T1000 (cell line): ENCODE data around the gene CRKL.
"Not testable (repeated sequence)": the region's sequence is repeated elsewhere in the genome, so short reads cannot be mapped to it uniquely, and the experiment has no call there.

ENCODE experiments used
- DNase-seq: peaks from one replicate; lab custom pipeline; 2025; ENCODE audit warnings: mixed read lengths; lab: John Stamatoyannopoulos, UW

The CRKL gene

DNA sequence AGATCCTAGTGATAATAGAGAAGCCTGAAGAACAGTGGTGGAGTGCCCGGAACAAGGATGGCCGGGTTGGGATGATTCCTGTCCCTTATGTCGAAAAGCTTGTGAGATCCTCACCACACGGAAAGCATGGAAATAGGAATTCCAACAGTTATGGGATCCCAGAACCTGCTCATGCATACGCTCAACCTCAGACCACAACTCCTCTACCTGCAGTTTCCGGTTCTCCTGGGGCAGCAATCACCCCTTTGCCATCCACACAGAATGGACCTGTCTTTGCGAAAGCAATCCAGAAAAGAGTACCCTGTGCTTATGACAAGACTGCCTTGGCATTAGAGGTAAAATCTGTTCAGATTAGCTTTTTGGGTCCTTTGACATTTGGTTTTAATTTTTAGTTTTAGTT lies 16.7 kb downstream of the CRKL start:
- no peak for DNase-seq

DNA sequence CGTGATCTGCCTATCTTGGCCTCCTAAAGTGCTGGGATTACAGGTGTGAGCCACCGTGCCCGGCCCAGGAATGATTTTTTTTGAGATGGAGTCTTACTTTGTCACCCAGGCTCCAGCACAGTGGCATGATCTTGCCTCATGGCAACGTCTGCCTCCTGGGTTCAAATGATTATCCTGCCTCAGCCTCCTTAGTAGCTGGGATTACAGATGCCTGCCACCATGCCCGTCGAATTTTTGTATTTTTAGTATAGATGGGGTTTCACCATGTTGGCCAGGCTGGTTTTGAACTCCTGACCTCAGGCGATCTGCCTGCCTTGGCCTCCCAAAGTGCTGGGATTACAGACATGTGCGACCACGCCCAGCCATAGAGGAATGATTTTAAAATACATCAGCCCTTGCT lies 17.8 kb downstream of the CRKL start:
- not testable (repeated sequence) for DNase-seq

DNA sequence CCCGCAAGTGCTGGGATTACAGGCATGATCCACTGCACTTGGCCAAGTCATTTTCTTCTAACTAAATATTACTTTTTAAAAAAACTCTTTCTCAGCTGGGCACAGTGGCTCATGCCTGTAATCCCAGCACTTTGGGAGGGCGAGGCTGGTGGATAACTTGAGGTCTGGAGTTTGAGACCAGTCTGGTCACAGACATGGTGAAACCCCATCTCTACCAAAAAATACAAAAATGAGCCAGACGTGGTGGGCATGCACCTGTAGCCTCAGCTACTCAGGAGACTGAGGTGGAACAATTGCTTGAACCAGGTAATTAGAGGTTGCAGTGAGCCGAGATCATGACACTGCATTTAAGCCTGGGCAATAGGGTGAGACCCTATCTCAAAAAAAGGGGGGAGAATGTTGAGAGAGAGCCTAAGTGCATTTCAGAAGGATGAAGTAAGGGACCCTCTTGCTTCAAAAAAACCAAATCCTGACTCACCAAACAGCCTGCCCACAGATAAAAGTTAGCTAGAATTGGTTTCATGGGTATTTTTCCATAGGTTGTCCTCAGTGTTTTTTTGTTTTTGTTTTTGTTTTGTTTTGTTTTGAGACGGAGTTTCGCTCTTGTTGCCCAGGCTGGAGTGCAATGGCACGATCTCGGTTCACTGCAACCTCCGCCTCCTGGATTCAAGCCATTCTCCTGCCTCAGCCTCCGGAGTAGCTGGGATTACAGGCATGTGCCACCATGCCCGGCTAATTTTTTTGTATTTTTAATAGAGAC lies 18.8 kb downstream of the CRKL start:
- DNase-seq: not testable (repeated sequence)

DNA sequence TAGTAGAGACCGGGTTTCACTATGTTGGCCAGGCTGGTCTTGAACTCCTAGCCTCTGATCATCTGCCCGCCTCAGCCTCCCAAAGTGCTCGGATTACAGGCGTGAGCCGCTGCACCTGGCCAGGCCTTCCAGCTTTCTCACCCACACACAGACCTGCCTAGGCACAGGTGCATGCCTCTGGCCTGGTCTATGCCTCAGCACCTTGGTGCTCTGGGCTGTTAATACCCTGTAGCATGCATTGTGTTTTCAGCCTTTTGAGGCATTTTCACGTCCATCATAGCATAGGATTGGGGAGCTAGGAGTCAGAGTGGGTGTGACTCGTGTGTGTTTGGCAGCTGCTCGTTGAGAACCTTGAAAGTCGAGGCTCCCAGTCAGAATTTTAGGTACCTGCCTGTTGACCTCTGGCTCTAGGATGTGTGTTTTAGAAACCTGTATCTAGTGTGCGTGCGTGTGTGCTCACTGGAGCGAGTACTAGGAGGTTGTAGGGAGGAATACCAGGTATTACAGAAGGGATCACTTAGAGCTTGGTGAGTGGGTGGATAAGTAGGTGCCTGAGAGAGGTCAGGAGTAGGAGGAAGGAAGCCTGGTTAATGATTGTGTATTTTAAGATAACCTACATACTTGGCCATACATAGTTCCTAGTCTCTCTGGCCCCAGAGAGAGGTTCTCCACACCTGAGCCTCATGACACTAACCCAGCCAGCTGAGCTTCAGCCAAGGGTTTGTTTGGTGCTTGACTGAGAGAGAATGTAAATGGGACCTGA lies 20.0 kb downstream of the CRKL start:
- no peak for DNase-seq

DNA sequence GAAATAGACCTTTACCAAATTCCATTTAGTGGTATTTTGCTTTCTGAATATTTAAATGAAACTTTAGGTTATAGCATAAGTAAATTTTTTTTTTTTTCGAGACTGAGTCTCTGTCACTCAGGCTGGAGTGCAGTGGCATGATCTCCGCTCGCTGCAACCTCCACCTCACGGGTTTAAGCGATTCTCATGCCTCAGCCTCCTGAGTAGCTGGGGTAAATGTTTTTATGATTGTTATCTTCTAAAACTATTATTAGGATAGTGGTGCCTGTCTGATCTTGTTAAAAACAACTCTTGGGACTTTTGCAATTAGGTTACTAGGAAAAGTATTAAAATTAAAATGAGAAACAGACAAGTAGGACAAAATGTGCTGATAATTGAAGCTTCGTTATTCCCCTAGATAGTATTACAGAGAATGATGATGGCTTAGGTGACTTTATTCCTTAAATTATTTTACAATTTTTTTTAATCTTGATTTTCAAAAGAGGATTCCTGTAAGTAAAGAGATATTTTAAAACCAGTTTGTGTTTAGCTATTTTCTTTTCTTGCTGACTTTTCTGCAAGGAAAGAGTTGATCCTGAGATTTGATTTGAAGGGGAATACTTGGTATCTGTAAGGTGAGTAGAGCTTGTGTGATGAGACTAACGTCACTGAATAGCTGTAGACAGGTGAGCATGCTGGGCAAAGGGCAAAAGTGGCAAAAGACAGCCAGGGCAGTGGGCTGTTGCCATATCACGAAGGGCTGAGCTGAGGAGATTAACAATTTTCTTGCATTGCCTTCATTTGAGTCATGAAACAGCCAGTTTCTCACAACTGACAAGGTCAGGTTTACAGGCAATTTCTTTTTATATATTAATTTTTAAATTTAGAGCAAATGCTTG lies 20.8 kb downstream of the CRKL start:
- DNase-seq: no peak

DNA sequence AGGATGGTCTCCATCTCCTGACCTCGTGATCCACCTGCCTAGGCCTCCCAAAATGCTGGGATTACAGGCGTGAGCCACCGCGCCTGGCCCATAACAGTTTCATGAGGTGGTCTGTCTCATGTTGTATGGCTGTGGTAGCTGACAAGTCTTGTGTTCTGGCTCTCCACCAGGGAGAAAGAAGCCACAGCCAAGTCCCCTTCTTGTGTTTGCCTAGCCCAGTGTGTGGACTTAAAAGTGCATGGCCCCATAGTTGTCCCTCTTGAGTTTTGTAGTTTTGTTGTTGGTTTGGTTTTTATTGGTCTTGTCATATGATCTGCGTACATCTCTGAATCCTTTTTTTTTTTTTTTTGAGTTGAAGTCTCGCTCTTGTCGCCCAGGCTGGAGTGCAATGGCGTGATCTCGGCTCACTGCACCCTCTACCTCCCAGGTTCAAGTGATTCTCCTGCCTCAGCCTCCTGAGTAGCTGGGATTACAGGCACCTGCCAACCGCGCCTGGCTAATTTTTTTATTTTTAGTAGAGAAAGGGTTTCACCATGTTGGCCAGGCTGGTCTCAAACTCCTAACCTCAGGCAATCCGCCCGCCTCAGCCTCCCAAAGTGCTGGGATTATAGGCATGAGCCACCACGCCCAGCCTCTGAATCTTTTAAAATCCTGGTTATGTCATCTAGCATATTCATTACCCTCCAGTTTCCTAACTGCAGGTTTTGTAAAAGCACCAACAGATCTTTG lies 22.4 kb downstream of the CRKL start:
- not testable (repeated sequence) for DNase-seq

DNA sequence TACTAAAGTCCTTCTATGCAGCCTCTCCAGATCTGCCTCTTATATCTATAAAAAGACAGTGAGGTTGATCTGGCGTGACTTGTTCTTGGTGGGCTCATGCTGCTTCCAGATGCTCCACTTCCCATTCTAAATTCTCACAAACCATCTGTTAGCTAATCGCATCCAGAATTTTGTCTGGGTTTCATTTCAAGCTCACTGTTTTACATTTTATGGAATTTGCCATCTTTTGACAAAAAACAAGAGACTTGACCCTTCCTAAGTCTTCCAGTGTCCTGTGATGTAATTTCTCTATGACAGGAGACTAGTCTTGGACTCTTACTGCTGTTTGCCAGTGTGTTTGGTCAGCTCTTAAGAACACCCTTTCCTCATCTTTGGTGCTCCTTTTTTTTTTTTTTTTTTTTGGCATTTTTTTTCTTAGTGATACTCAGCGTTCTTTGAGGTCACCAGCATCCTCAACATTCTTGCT lies 23.0 kb downstream of the CRKL start:
- DNase-seq: no peak

DNA sequence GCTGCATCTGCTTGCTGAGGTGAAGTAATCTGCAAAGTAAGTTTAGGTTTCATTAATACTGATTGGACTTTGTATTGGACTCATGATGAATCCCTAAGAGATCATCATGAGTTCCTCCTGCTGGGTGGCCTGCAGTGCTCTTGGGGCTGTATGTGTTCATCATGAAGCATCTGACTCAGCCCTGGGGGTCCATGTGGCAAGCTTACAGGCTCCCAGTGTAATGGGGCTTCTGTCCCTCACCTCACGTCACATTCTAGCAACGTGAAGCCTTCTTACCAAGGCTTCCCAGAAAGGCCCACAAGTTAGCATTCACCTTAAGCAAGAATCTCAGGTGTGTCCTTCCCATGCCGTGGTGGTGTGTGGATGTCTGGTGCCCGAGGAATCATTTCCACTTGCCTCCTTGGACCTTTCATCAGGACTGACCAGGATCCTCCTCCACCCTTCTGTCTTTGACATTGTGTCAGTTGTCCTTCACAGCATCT lies 23.7 kb downstream of the CRKL start:
- no peak for DNase-seq

DNA sequence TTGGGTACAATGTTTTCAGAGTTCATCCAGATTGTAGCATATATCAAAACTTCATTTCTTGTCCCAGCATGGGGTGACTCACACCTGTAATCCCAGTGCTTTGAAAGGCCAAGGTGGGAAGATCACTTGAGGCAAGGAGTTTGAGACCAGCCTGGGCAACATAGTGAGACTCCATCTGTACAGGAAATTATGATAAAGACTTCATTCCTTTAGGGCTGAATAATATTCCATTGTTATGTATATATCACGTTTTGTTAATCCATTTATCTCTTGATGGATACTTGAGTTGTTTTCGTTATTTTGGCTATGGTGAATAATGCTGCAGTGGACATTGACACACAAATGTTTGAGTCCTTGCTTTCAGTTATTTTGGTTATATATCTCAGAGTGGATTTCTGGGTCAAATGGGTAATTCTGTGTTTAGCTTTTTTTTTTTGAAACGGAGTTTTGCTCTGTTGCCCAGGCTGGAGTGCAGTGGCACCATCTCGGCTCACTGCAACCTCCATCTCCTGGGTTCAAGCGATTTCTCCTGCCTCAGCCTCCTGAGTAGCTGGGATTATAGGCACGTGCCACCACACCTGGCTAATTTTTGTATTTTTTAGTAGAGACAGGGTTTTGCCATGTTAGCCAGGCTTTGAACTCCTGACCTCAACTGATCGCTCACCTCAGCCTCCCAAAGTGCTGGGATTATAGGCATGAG lies 25.1 kb downstream of the CRKL start:
- DNase-seq: not testable (repeated sequence)

DNA sequence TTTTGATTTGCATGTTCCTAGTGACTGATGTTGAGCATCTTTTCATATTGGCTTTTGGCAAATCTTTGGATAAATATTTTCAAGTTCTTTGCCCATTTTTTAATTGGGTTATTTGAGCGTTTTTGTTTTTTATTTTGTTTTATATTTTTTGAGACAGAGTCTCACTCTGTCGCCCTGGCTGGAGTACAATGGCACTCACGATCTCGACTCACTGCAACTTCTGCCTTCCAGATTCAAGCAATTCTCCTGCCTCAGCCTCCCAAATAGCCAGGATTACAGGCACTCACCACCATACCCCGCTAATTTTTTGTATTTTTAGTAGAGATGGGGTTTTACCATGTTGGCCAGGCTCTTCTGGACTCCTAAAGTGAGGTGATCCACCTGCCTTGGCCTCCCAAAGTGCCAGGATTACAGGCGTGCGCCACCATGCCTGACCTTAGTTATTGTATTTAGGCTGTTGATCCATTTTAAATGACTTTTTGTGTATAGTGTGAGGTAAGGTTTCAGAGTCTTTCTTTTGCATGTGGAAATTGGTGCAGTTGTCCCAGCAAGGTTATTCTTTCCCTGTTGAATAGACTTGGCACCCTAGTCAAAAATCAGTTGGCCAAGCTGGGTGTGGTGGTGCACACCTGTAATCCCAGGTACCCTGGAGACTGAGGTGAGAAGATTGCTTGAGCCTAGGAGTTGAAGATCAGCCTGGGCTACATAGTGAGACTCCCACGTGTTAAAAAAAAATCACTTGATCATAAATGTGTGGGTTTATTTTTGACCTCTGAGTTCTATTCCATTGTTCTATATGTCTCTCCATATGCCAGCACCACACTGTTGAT lies 26.1 kb downstream of the CRKL start:
- no peak for DNase-seq

DNA sequence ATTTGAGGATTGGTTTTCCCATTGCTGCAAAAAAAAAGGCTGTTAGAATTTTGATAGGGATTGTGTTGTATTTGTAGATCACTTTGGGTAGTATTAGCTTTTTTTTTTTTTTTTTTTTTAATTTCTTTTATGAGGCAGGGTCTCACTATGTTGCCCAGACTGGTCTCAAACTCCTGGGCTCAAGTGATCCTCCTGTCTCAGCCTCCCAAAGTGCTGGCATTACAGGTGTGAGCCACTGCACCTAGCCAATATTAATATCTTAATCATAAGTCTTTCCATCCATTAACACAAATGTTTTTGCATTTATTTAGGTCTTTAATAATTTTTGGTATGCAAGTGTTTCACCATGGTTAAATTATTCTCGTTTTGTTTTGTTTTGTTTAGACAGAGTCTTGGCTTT lies 26.8 kb downstream of the CRKL start:
- DNase-seq: no peak

DNA sequence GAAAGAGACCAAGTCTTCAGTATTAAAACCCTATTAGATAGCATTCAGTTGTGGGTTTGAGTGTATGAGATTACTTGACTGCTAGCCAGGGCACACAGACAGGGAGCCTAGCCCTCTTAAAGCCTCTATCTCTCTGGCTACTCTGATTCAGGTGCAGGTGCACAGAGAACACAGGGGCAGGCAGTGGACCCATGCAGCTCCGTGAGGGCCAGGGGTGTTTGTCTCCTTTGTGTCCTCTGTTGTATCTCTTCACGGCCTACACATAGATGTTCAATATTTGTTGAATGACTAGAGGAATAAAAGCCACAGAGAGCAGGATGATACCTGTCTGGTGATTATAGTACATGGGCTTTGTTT lies 28.3 kb downstream of the CRKL start:
- no peak for DNase-seq

DNA sequence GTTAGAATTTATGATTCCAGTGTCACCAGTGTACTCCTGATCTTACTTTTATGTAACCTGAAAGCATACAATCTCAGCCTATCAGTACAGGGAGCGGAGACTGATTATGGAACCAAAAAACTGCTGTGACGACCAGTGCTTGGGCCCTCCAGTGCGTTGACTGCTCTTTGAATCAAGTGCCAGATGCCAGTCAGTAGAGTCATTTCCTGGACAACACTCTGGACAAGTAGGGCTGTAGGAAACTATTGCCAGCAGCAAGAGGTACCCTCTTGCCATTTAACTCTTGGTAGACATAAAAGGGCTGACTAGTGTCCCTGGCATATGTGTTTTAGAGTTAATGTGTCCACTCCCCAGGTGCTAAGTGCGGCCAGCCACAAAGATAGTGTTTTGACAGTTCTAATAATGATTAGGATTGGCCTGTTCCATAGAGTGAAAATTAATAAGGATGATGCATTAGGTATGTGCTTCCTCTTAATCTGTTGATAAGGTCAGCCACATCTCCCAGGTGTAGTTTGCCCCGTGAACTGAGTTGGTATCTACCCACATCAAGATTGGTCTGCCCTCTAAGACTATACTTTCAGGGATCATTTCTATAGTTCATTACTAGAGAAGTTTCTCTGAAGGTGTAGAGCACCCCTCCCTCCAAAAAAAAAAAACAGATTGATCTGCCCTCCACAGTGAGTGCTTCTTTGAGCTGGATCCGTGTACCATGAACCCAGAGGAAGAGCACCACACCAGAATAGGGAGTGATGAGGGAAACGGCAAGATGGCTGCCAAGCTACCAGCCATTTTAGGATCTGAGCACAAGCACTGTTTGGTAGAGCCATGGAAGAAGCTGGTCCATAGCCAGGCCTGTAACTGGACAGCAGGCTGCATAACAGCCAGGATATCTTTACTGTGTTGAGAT lies 29.1 kb downstream of the CRKL start:
- no peak for DNase-seq

DNA sequence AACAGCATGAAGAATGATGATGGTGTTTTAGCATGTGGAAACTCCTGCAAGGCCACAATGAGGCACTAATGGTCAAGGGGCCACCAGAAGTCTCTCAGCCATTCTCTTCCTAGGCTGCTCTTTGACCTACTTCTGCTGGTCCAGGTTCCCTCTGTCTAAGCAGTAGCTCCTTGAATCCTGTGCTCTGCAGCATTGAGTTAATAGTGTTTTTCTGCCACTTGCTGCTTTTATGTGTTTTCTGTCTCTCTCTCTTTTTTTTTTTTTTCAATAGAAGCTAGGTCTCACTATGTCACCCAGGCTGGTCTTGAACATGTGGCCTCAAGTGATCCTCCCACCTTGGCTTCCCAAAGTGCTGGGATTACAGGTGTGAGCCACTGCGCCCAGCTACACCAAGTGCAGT lies 29.8 kb downstream of the CRKL start:
- no peak for DNase-seq

DNA sequence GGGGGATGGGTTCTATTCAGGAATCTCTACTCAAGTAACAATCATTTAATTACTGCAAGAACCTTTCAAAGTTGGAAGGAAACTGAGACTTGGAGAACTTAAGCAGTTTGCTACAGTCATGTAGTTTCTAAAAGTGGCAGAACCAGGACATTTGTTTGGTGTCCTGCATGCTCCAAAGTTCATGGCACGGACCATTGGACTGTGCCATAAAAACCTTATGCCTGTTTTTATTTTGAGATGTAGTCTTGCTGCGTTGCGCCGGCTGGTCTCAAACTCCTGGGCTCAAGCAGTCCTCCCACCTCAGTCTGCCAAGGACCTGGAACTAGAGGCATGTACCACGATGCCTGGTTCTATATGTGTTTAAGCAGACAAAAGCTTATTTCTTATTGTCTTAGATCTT lies 31.2 kb downstream of the CRKL start:
- no peak for DNase-seq

DNA sequence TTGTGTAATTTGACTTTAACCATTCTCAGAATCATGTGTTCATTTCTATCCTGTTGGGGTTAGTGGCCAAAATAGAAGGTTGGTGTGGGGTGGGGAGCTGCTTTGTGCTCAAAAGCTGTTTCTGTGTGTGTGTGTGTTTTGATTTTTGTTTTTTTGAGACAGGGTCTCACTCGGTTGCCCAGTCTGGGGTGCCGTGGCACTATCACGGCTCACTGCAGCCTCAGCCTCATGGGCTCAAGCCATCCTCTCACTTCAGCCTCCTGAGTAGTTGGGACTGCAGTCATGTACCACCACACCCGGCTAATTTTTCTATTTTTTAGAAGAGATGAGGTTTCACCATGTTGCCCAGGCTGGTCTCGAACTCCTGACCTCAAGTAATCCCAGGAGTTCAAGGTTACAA lies 31.8 kb downstream of the CRKL start:
- no peak for DNase-seq

DNA sequence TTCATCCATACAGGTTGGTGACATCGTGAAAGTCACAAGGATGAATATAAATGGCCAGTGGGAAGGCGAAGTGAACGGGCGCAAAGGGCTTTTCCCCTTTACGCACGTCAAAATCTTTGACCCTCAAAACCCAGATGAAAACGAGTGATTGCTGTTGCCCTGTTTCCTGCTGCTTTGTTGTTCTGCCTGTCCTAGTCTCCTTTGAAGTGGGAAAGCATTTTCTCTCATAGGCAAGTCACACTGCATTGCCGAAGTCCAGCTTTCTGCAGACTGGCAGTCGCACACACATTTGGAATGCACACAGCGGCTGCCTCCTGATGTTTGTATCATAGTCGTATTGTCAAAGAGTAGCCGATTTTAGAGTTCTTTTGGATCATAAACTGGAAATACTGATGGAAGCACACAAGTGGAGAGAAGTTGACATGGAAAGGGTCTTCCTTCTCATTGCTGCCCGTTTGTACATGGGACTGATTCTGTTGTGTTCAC lies 32.5 kb downstream of the CRKL start:
- DNase-seq: no peak

DNA sequence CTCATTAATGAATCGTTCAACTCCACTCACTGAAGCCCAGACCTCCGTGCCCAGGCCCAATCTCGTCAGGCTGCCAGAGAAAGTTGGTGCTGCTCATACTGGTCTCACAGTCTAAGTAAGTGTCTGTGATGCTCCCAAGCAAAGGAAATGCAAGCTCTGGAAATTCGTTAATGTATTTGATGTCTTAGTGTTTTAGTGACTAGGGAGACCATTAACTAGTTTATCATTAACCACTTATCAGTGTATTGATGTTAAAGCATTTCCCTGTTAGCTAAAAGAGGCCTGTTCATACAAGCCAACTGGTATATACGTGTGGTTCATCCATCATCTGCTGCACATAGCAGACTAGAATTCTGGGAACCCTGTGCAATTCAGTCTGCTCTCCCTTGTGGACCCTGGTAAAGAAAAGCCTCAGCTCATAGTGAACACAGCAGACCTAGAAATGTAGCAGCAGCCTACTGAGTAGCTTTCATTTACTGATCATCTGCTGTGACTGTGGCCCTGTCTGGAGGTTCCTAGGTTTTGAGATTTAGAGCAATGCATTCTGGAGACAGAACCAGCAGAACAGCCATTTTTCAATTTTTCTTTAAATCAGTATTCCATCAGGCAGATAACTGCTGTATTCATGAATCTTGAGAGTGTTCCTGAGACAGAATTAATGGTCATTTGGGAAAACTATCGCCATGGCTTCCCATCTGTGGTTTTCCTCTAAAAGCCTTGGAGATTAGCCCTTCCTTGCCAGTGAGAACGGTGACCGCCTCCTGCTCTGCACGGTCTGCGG lies 34.1 kb downstream of the CRKL start:
- DNase-seq: no peak
